HL-60/S4 (cell line): Measurements from ENCODE around the gene CCDC102B.
"Not testable (repeated sequence)": the region's sequence is repeated elsewhere in the genome, so short reads cannot be mapped to it uniquely, and the experiment has no call there.

ENCODE experiments used
- in situ Hi-C: fragments of 300-500 bp; cut with MboI; formaldehyde crosslinking; loops from 2 replicates; pipeline ENCODE4 v1.14.3; 2022; ENCODE audit warnings: low sequenced_read_pairs

CCDC102B gene

GRCh38 chr18:68960355-68960754, 162.5 kb downstream of the CCDC102B start:
- in situ Hi-C loops, result no loop called here

GRCh38 chr18:68962623-68963022, 164.7 kb downstream of the CCDC102B start:
- in situ Hi-C loops, result no loop called here

- in situ Hi-C loops, result no loop called here
Measured at GRCh38 chr18:68965817-68966216, 167.9 kb downstream of the CCDC102B start.

GRCh38 chr18:68969027-68969426, 171.1 kb downstream of the CCDC102B start:
- in situ Hi-C loops, result no loop called here

- in situ Hi-C loops, result no loop called here
Measured at GRCh38 chr18:68972176-68972575, 174.3 kb downstream of the CCDC102B start.

GRCh38 chr18:68979737-68980136, 181.9 kb downstream of the CCDC102B start:
- in situ Hi-C loops, result no loop called here

GRCh38 chr18:68983126-68983525, 185.2 kb downstream of the CCDC102B start:
- in situ Hi-C loops, result no loop called here

- in situ Hi-C loops, result no loop called here
Measured at GRCh38 chr18:68984342-68984741, 186.5 kb downstream of the CCDC102B start.

GRCh38 chr18:68985172-68985820, 187.4 kb downstream of the CCDC102B start:
- in situ Hi-C loops, result no loop called here

- in situ Hi-C loops, result no loop called here
Measured at GRCh38 chr18:68991286-68991685, 193.4 kb downstream of the CCDC102B start.

- in situ Hi-C loops, result no loop called here
Measured at GRCh38 chr18:68992719-68993482, 195.0 kb downstream of the CCDC102B start.

- in situ Hi-C loops, result no loop called here
Measured at GRCh38 chr18:68995675-68996074, 197.8 kb downstream of the CCDC102B start.

- in situ Hi-C loops, result no loop called here
Measured at GRCh38 chr18:68997845-68998244, 200.0 kb downstream of the CCDC102B start.

- in situ Hi-C loops, result no loop called here
Measured at GRCh38 chr18:69000366-69000765, 202.5 kb downstream of the CCDC102B start.

- in situ Hi-C loops, result no loop called here
Measured at GRCh38 chr18:69002233-69002632, 204.4 kb downstream of the CCDC102B start.

- in situ Hi-C loops, result not testable (repeated sequence)
Measured at GRCh38 chr18:69006212-69006611, 208.3 kb downstream of the CCDC102B start.

- in situ Hi-C loops, result no loop called here
Measured at GRCh38 chr18:69008538-69008937, 210.7 kb downstream of the CCDC102B start.

- in situ Hi-C loops, result no loop called here
Measured at GRCh38 chr18:69021211-69021805, 223.4 kb downstream of the CCDC102B start.

GRCh38 chr18:69022426-69022825, 224.5 kb downstream of the CCDC102B start:
- in situ Hi-C loops, result no loop called here

- in situ Hi-C loops, result no loop called here
Measured at GRCh38 chr18:69031571-69031970, 233.7 kb downstream of the CCDC102B start.

GRCh38 chr18:69032009-69032408, 234.1 kb downstream of the CCDC102B start:
- in situ Hi-C loops, result no loop called here

GRCh38 chr18:69035756-69036155, 237.9 kb downstream of the CCDC102B start:
- in situ Hi-C loops, result no loop called here
